HCT116 (cell line): ENCODE data around the gene GPR45. TPM values are rescaled to one million over a fixed set of nuclear protein-coding genes. Genes with fewer than 3 reads are reported as not detected.

ENCODE experiments used
- ATAC-seq: fragments of 200-7000 bp; cut with Tn5 transposase; 2 replicates; pipeline ENCODE4 v1.9.1; 2020; ENCODE audit warnings: mild to moderate bottlenecking, moderate library complexity
- BruUV-seq: library from RNA; stranded (reverse); fragments of 400-500 nt; replicated peaks from 2 replicates; lab custom pipeline; 2021; lab: Mats Ljungman, UMichigan
- CTCF ChIA-PET: fragments of 300-600 bp; sonication (Branson Sonifier 250); formaldehyde crosslinking; loops from one replicate; lab custom pipeline; 2021; ENCODE audit warnings: antibody characterized with exemption; lab: Charles Lee
- POLR2A ChIA-PET: fragments of 300-600, 350-600 bp; sonication (Branson Sonifier 250); formaldehyde crosslinking; loops from one replicate; lab custom pipeline; 2021; ENCODE audit warnings: antibody characterized with exemption; lab: Charles Lee
- RAD21 ChIA-PET, 2 experiments: fragments of 300-600 bp; sonication (Branson Sonifier 250); formaldehyde crosslinking; loops; one replicate each; lab custom pipeline; 2023; ENCODE audit warnings: low total read pairs in 2 of 2; ENCODE audit not compliant: uncharacterized antibody in 2 of 2, unreplicated experiment in 2 of 2, low non-redundant PET in 1 of 2; lab: Charles Lee
- DNase-seq: peaks from one replicate; pipeline ENCODE4 v3.0.0-alpha.2; 2010; ENCODE audit warnings: low read depth, low spot score
- H2AFZ ChIP-seq: fragments of 200-600 bp; shearing (Covaris generic), sonication (generic); 2 replicates; pipeline ENCODE4 v1.6.1; 2017; ENCODE audit warnings: low read depth, mixed run types, mixed read lengths, antibody characterized with exemption, low read length; ENCODE audit not compliant: poor library complexity, severe bottlenecking
- H3K27ac ChIP-seq: 2 replicates; pipeline ENCODE4 v1.5.1; 2012; ENCODE audit warnings: low read depth, low read length
- H3K27me3 ChIP-seq: fragments of 200-600 bp; sonication (generic); 2 replicates; pipeline ENCODE4 v1.6.1; 2016; ENCODE audit warnings: mixed run types, low read length, mixed read lengths; ENCODE audit not compliant: insufficient read depth
- H3K36me3 ChIP-seq, 2 experiments: fragments of 200-500 bp in 1 of 2; fragments of 200-600 bp in 1 of 2; sonication (Bioruptor generic) in 1 of 2; sonication (generic) in 1 of 2; 2 replicates each; pipeline versions ENCODE4 v1.5.1 to v1.6.1; 2014 to 2016; ENCODE audit warnings: low read length in 2 of 2, inconsistent platforms in 1 of 2, mixed read lengths in 1 of 2, mixed run types in 1 of 2; ENCODE audit not compliant: insufficient read depth in 2 of 2, control insufficient read depth in 1 of 2
- H3K4me1 ChIP-seq, 2 experiments: fragments of 200-600 bp in 1 of 2; sonication (generic) in 1 of 2; 2 replicates each; pipeline versions ENCODE4 v1.5.1 to v1.6.1; 2012 to 2017; ENCODE audit warnings: low read length in 2 of 2, inconsistent platforms in 1 of 2, mild to moderate bottlenecking in 1 of 2, mixed read lengths in 1 of 2, mixed run types in 1 of 2, moderate library complexity in 1 of 2; ENCODE audit not compliant: insufficient read depth in 2 of 2, control insufficient read depth in 1 of 2
- H3K4me2 ChIP-seq: fragments of 200-600 bp; sonication (generic); 2 replicates; pipeline ENCODE4 v1.6.1; 2017; ENCODE audit warnings: mixed run types, low read length, mixed read lengths
- H3K4me3 ChIP-seq, 2 experiments: fragments of 200-600 bp in 1 of 2; sonication (generic) in 1 of 2; replicated peaks in 1 of 2; 2 replicates each; pipeline ENCODE4 v1.5.1; 2011 to 2016; ENCODE audit warnings: low read length in 2 of 2, control low read depth in 1 of 2, low read depth in 1 of 2, mild to moderate bottlenecking in 1 of 2, mixed read lengths in 1 of 2, mixed run types in 1 of 2
- H3K79me2 ChIP-seq: fragments of 200-600 bp; sonication (generic); 2 replicates; pipeline ENCODE4 v1.6.1; 2017; ENCODE audit warnings: mild to moderate bottlenecking, mixed run types, low read length, moderate library complexity, mixed read lengths; ENCODE audit not compliant: insufficient read depth
- H3K9ac ChIP-seq: fragments of 200-600 bp; sonication (generic); 2 replicates; pipeline ENCODE4 v1.6.1; 2016; ENCODE audit warnings: low read length, mixed read lengths
- H3K9me2 ChIP-seq: fragments of 200-600 bp; sonication (generic), shearing (Covaris generic); 2 replicates; pipeline ENCODE4 v1.6.1; 2017; ENCODE audit warnings: mixed run types, mild to moderate bottlenecking, moderate library complexity; ENCODE audit not compliant: insufficient read depth
- H3K9me3 ChIP-seq, 2 experiments: fragments of 200-500 bp in 1 of 2; fragments of 200-600 bp in 1 of 2; sonication (Bioruptor generic) in 1 of 2; sonication (generic) in 1 of 2; 2 replicates each; pipeline ENCODE4 v1.6.1; 2014 to 2017; ENCODE audit warnings: low read length in 2 of 2, mixed read lengths in 2 of 2, inconsistent platforms in 1 of 2, low read depth in 1 of 2, mild to moderate bottlenecking in 1 of 2, mixed run types in 1 of 2, moderate library complexity in 1 of 2; ENCODE audit not compliant: control insufficient read depth in 1 of 2, insufficient read depth in 1 of 2
- H4K20me1 ChIP-seq: fragments of 200-600 bp; sonication (generic), shearing (Covaris generic); 2 replicates; pipeline ENCODE4 v1.6.1; 2017; ENCODE audit warnings: mixed run types, mild to moderate bottlenecking, moderate library complexity; ENCODE audit not compliant: insufficient read depth
- CBX3 ChIP-seq: IDR thresholded peaks from 2 replicates; pipeline ENCODE4 v1.6.1; 2012; ENCODE audit warnings: low read depth
- CEBPB ChIP-seq: IDR thresholded peaks from 2 replicates; pipeline ENCODE4 v1.6.1; 2012; ENCODE audit warnings: low read depth
- JUND ChIP-seq: IDR thresholded peaks from 2 replicates; pipeline ENCODE4 v1.6.1; 2012
- MAX ChIP-seq: IDR thresholded peaks from 2 replicates; pipeline ENCODE4 v1.6.1; 2012
- RAD21 ChIP-seq: IDR thresholded peaks from 2 replicates; pipeline ENCODE4 v1.6.1; 2012; ENCODE audit warnings: low read depth, mild to moderate bottlenecking
- REST ChIP-seq: IDR thresholded peaks from 2 replicates; pipeline ENCODE4 v1.6.1; 2012; ENCODE audit warnings: low read depth
- intact Hi-C: fragments of 100-400 bp; cut with micrococcal nuclease; formaldehyde crosslinking; loops from 2 replicates; pipeline ENCODE4 v1.10.0; 2022
- total RNA-seq: library from RNA; stranded (reverse); gene quantifications from one replicate; pipeline ENCODE4 v1.2.1, GENCODE V29; 2021; ENCODE audit not compliant: unreplicated experiment
- TF ChIP-seq, protein P1 (sequence below): IDR thresholded peaks from 2 replicates; pipeline ENCODE4 v1.6.1; 2011; ENCODE audit warnings: mild to moderate bottlenecking, low read length, moderate library complexity; ENCODE audit not compliant: insufficient replicate concordance; ENCODE audit errors: extremely low read depth

GPR45 gene
- total RNA-seq, 1 experiment from 2014 or later: 0.30 TPM

DNA sequence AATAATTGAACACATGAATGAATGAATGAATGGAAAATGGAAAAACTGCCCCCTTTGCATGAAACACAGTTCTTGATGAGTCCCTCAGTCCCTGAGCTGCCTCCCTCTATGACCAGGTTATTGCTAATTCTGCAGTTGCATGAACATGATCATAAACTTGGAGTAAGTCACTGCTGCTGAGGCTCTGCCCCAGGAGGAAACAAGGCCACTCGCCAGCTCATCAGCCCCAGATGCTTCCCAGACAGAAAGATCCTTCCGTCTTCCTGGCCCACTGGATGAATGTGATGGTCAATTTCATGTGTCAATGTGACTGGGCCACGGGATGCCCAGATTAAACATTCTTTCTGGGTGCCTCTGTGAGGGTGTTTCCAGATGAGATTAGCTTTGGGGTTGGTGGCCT lies 16.4 kb downstream of the GPR45 start:
- no peaks in the 10 kb centered on the region for H4K20me1 ChIP-seq
- no TSS peak for BruUV-seq
- H3K9me3 ChIP-seq: no peaks in the 10 kb centered on the region
- H3K9ac ChIP-seq: no peak overlapping the region
- H3K27ac ChIP-seq: no peak overlapping the region
- H3K4me2 ChIP-seq: no peak overlapping the region
- H3K79me2 ChIP-seq: no peaks in the 10 kb centered on the region
- no peaks in the 10 kb centered on the region for H3K9me2 ChIP-seq
- DNase-seq: no peak
- ChIA-PET RAD21 (no interaction called here), POLR2A (no interaction called here), CTCF (no interaction called here)
- no peak for TF ChIP-seq JUND
- TF ChIP-seq CBX3: no peak
- no peak for TF ChIP-seq CEBPB
- TF ChIP-seq REST: no peak
- H3K36me3 ChIP-seq: no peaks in the 10 kb centered on the region
- no peaks in the 10 kb centered on the region for H3K27me3 ChIP-seq
- intact Hi-C loops: no loop called here
- no peak overlapping the region for H3K4me3 ChIP-seq
- 0 out of 4 replicates have a peak, but pooled peaks cover 0 to 3% of the 10 kb centered on the region in 2 experiments for H3K4me1 ChIP-seq
- no peak for ATAC-seq
- H2AFZ ChIP-seq: no peak overlapping the region

DNA sequence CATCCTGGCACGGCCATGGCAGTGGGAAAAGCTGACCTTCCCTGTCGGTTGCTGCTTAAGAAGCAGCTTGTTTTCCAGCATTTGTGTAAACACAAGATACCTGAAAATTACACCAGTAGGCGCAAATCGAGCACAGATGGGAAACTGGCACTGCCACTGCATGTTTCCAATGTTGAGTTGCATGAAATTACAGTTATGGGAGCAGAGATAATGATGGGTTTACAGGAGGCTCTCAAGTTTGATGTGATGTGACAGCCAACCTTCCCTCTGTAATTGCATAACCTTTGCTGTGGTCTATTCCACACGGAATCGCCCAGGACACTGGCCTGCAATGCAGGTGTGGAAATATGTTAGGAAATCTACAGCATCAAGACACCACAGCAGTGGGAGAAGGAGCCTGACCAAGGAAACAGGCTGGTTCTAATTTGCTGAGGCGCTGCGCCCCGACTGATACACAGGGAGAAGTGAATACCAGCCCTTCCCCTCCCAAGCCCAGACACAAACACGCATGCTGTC lies 17.4 kb downstream of the GPR45 start:
- TF ChIP-seq, protein P1, sequence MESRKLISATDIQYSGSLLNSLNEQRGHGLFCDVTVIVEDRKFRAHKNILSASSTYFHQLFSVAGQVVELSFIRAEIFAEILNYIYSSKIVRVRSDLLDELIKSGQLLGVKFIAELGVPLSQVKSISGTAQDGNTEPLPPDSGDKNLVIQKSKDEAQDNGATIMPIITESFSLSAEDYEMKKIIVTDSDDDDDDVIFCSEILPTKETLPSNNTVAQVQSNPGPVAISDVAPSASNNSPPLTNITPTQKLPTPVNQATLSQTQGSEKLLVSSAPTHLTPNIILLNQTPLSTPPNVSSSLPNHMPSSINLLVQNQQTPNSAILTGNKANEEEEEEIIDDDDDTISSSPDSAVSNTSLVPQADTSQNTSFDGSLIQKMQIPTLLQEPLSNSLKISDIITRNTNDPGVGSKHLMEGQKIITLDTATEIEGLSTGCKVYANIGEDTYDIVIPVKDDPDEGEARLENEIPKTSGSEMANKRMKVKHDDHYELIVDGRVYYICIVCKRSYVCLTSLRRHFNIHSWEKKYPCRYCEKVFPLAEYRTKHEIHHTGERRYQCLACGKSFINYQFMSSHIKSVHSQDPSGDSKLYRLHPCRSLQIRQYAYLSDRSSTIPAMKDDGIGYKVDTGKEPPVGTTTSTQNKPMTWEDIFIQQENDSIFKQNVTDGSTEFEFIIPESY: no peak
- TF ChIP-seq CBX3 (no peak), RAD21 (no peak), MAX (no peak), JUND (no peak)
- TF ChIP-seq, all 23 proteins: peak for 0
- DNase-seq: no peak
- Histone ChIP-seq H3K79me2 (no peaks in the 10 kb centered on the region), H2AFZ (no peak overlapping the region), H3K27me3 (no peaks in the 10 kb centered on the region), H3K4me1 (0 out of 4 replicates have a peak, but pooled peaks cover 0 to 3% of the 10 kb centered on the region in 2 experiments), H3K27ac (no peak overlapping the region), H3K9me2 (no peaks in the 10 kb centered on the region), H3K36me3 (no peaks in the 10 kb centered on the region), H4K20me1 (no peaks in the 10 kb centered on the region), H3K9ac (no peak overlapping the region), H3K4me2 (no peak overlapping the region), H3K9me3 (no peaks in the 10 kb centered on the region), H3K4me3 (no peak overlapping the region)
- intact Hi-C loops: no loop called here
- RAD21 ChIA-PET: no interaction called here
- no peak for ATAC-seq
- POLR2A ChIA-PET: no interaction called here
- BruUV-seq: no TSS peak
- CTCF ChIA-PET: no interaction called here
